Measurements from ENCODE around the gene SCCPDH.

Gene SCCPDH

GRCh38 chr1:246801241-246802020 is 77.2 kb downstream of the SCCPDH start:
- TF ChIP-seq CTCF (IDR thresholded peaks at IDR 0.05; ENCODE audit: poor library complexity, severe bottlenecking): no peak
- no peaks in the 10 kb centered on the region for H3K36me3 ChIP-seq (ENCODE audit: low read depth)
- H3K9me3 ChIP-seq (ENCODE audit: severe bottlenecking): no peaks in the 10 kb centered on the region
- no peak overlapping the region for H3K4me3 ChIP-seq (ENCODE audit: severe bottlenecking)
- ATAC-seq (ENCODE audit: low read depth) (no peak), DNase-seq (ENCODE audit: low spot score) (no peak)
- no peaks in the 10 kb centered on the region for H3K4me1 ChIP-seq (ENCODE audit: insufficient read depth, poor library complexity, severe bottlenecking)
- H3K27ac ChIP-seq (ENCODE audit: poor library complexity, severe bottlenecking): no peak overlapping the region
- H3K27me3 ChIP-seq (ENCODE audit: insufficient read depth, poor library complexity, severe bottlenecking): no peaks in the 10 kb centered on the region

GRCh38 chr1:246803373-246803772 is 79.2 kb downstream of the SCCPDH start:
- no peak for ATAC-seq (ENCODE audit: low read depth)
- H3K27me3 ChIP-seq (ENCODE audit: insufficient read depth, poor library complexity, severe bottlenecking): no peaks in the 10 kb centered on the region
- H3K27ac ChIP-seq (ENCODE audit: poor library complexity, severe bottlenecking): no peak overlapping the region
- H3K9me3 ChIP-seq (ENCODE audit: severe bottlenecking): no peaks in the 10 kb centered on the region
- no peak for DNase-seq (ENCODE audit: low spot score)
- no peaks in the 10 kb centered on the region for H3K36me3 ChIP-seq (ENCODE audit: low read depth)
- H3K4me3 ChIP-seq (ENCODE audit: severe bottlenecking): no peak overlapping the region
- no peaks in the 10 kb centered on the region for H3K4me1 ChIP-seq (ENCODE audit: insufficient read depth, poor library complexity, severe bottlenecking)
- no peak for TF ChIP-seq CTCF (IDR thresholded peaks at IDR 0.05; ENCODE audit: poor library complexity, severe bottlenecking)

- Histone ChIP-seq H3K4me3 (ENCODE audit: severe bottlenecking) (no peak overlapping the region), H3K9me3 (ENCODE audit: severe bottlenecking) (no peaks in the 10 kb centered on the region), H3K36me3 (ENCODE audit: low read depth) (no peaks in the 10 kb centered on the region), H3K27ac (ENCODE audit: poor library complexity, severe bottlenecking) (no peak overlapping the region), H3K4me1 (ENCODE audit: insufficient read depth, poor library complexity, severe bottlenecking) (no peaks in the 10 kb centered on the region), H3K27me3 (ENCODE audit: insufficient read depth, poor library complexity, severe bottlenecking) (no peaks in the 10 kb centered on the region)
- ATAC-seq (ENCODE audit: low read depth): no peak
- no peak for TF ChIP-seq CTCF (IDR thresholded peaks at IDR 0.05; ENCODE audit: poor library complexity, severe bottlenecking)
- DNase-seq (ENCODE audit: low spot score): no peak
Observed at GRCh38 chr1:246803883-246804282, 79.7 kb downstream of the SCCPDH start.

- ATAC-seq (ENCODE audit: low read depth) (no peak), DNase-seq (ENCODE audit: low spot score) (no peak)
- Histone ChIP-seq H3K27ac (ENCODE audit: poor library complexity, severe bottlenecking) (no peak overlapping the region), H3K9me3 (ENCODE audit: severe bottlenecking) (no peaks in the 10 kb centered on the region), H3K36me3 (ENCODE audit: low read depth) (no peaks in the 10 kb centered on the region), H3K4me1 (ENCODE audit: insufficient read depth, poor library complexity, severe bottlenecking) (no peaks in the 10 kb centered on the region), H3K27me3 (ENCODE audit: insufficient read depth, poor library complexity, severe bottlenecking) (no peaks in the 10 kb centered on the region), H3K4me3 (ENCODE audit: severe bottlenecking) (no peak overlapping the region)
- TF ChIP-seq CTCF (IDR thresholded peaks at IDR 0.05; ENCODE audit: poor library complexity, severe bottlenecking): no peak
Observed at GRCh38 chr1:246805135-246805716, 81.0 kb downstream of the SCCPDH start.

- Histone ChIP-seq H3K4me1 (ENCODE audit: insufficient read depth, poor library complexity, severe bottlenecking) (no peaks in the 10 kb centered on the region), H3K36me3 (ENCODE audit: low read depth) (no peaks in the 10 kb centered on the region), H3K27ac (ENCODE audit: poor library complexity, severe bottlenecking) (no peak overlapping the region), H3K4me3 (ENCODE audit: severe bottlenecking) (no peak overlapping the region), H3K9me3 (ENCODE audit: severe bottlenecking) (no peaks in the 10 kb centered on the region), H3K27me3 (ENCODE audit: insufficient read depth, poor library complexity, severe bottlenecking) (no peaks in the 10 kb centered on the region)
- ATAC-seq (ENCODE audit: low read depth): no peak
- TF ChIP-seq CTCF (IDR thresholded peaks at IDR 0.05; ENCODE audit: poor library complexity, severe bottlenecking): no peak
- DNase-seq (ENCODE audit: low spot score): no peak
Observed at GRCh38 chr1:246809473-246809872, 85.3 kb downstream of the SCCPDH start.

Measured in RWPE2 (cell line).